NB4 (cell line): ENCODE measurements around the gene HMCN2.

ENCODE experiments used
- DNase-seq: peaks from one replicate; pipeline ENCODE4 v3.0.0; 2010; ENCODE audit warnings: low read depth
- H3K4me3 ChIP-seq: one replicate; pipeline ENCODE4 v1.5.1; 2011; ENCODE audit warnings: mild to moderate bottlenecking, low read depth, low read length, moderate library complexity
- MYC ChIP-seq: IDR thresholded peaks from 2 replicates; pipeline ENCODE4 v1.6.1; 2011; ENCODE audit warnings: low read depth, low read length
- POLR2A ChIP-seq: IDR thresholded peaks from 2 replicates; pipeline ENCODE4 v1.6.1; 2011; ENCODE audit warnings: mild to moderate bottlenecking; ENCODE audit not compliant: insufficient read length; ENCODE audit errors: extremely low read depth
- TF ChIP-seq, protein P1 (sequence below): IDR thresholded peaks from one replicate; pipeline ENCODE4 v1.5.1; 2012; ENCODE audit warnings: low read depth, low read length
- TF ChIP-seq, protein P2 (sequence below): IDR thresholded peaks from 2 replicates; pipeline ENCODE4 v1.6.1; 2011; ENCODE audit warnings: low read depth, low read length

Gene HMCN2

DNA sequence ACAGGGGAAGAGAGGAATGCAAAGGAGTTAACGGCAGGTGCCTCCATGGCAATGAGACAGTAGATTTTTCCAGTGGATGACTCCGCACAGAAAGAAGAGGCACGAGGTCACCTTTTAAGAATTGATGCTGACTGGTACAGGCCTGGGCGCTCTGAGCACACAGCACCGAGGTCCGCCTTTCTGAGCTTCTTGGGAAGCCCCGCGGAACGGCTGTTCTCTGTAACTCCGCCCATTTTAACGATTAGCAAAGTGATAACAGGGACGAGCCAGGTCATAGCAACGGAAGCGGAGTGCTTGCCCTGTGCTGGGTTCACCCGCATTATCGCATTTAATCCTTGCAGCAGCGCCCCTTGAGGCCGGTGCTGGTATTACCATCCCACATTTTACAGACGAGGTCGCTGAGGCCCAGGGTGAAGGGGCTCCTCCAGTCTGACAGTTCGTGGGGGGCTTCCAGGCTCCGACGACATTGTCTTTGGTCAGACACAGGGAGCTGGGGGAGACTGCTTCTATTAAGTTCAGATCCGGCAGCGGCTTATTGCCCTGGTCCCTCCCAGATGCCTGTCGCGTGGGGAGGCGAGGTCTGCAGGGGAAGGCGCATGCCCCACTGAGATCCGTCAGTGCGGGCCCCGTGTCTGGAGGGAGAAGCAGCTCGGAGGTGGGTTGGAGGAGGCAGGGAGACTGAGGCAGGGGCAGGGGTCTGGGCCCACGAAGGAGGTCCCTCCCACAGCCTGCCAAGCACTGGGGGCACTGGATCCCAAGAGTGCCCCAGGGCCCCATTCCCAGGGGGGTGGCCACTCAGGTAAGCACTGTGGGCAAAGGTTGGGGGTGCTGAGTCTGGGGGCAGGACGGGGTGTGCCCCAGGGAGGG, 22.3 kb upstream of the HMCN2 start:
- no peak overlapping the region for H3K4me3 ChIP-seq
- TF ChIP-seq, protein P1, sequence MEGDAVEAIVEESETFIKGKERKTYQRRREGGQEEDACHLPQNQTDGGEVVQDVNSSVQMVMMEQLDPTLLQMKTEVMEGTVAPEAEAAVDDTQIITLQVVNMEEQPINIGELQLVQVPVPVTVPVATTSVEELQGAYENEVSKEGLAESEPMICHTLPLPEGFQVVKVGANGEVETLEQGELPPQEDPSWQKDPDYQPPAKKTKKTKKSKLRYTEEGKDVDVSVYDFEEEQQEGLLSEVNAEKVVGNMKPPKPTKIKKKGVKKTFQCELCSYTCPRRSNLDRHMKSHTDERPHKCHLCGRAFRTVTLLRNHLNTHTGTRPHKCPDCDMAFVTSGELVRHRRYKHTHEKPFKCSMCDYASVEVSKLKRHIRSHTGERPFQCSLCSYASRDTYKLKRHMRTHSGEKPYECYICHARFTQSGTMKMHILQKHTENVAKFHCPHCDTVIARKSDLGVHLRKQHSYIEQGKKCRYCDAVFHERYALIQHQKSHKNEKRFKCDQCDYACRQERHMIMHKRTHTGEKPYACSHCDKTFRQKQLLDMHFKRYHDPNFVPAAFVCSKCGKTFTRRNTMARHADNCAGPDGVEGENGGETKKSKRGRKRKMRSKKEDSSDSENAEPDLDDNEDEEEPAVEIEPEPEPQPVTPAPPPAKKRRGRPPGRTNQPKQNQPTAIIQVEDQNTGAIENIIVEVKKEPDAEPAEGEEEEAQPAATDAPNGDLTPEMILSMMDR: peak; percentile 72
- TF ChIP-seq, protein P2, sequence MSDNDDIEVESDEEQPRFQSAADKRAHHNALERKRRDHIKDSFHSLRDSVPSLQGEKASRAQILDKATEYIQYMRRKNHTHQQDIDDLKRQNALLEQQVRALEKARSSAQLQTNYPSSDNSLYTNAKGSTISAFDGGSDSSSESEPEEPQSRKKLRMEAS: peak; percentile 24; the same call in 1 of the 2 replicates
- no peak for TF ChIP-seq POLR2A
- TF ChIP-seq MYC: no peak
- peak; percentile 68 for DNase-seq

DNA sequence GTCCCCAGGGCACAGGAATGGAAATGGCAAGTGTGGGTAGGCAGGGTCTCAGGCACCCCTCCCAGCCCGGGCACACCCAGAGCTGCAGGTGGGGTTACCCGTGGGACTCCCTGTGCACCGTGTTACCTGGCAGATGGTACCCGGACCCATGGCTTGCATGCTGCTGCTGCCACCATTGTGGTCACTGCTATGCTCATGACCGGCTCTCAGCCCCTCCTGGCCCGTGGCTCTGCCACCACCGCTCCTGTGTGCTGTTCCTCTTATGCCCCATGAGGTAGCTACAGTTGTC, 21.7 kb upstream of the HMCN2 start:
- no peak for DNase-seq
- TF ChIP-seq, protein P1: no peak
- TF ChIP-seq POLR2A (no peak), MYC (no peak)
- TF ChIP-seq, protein P2: no peak
- no peak overlapping the region for H3K4me3 ChIP-seq

DNA sequence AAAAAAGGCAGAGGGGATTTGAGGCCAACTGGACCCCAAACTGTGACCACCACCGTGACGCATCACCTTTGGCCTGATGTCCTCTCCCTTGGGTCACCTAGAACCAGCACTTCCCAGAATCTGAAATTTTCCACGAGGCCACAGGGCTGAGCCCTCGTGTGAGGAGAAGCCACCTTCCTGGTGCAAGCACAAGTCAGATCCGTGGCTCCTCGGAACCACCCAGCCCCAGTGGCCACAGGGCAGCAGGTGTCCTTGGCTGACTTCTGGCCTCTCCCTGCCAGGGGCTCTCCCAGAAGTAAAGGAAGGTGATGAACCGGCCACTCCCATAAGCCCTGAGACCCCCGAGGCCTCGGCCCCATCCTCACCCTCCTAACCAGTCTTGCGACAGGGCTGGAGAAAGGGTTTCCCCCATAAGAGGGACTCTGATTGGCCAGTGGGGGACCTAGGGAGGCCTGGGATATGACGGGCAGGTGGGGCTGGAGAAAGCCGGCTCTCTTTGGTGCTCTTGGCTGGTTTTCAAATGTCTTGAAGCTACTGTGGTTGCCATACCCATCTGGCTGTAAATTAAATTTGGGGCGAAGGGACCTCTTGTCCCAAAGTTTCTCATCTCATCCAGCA, 20.9 kb upstream of the HMCN2 start:
- DNase-seq: no peak
- TF ChIP-seq MYC: no peak
- TF ChIP-seq POLR2A: no peak
- TF ChIP-seq, protein P2: no peak
- TF ChIP-seq, protein P1: no peak
- no peak overlapping the region for H3K4me3 ChIP-seq

DNA sequence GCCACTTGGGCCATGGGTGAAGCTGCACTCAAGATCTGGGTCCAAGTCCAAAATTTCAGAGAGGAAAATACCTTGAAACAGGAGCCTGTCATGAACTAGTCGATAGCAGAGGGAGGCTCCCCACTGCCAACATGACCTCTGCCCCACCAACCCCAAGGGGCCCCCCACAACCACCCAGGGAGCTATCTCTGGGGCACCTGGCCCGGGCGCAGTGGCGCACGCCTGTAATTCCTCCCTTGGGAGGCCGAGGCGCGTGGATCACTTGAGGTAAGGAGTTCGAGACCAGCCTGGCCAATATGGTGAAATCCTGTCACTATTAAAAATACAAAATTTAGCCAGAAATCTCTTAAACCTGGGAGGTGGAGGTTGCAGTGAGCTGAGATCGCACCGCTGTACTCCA, 20.1 kb upstream of the HMCN2 start:
- no peak overlapping the region for H3K4me3 ChIP-seq
- no peak for DNase-seq
- TF ChIP-seq MYC (no peak), POLR2A (no peak)
- TF ChIP-seq, protein P1: no peak
- TF ChIP-seq, protein P2: no peak

DNA sequence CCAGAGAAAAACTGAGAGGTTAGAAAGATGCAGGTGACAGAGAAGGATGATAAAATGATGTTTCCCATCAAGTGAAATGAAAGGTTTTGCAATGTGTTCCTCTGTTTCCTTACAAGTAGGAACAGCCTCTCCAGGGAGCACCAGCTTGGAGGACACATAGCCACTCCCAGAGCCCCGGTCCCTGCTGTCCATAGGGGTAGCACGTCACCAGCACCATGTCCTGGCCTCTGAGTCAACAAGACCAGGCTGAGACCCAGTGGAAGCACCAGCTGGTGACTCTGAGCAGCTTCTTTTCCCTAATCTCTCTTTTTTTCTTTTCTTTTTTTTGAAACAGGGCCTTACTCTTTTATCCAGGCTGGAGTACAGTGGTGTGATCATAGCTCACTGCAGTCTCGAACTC, 19.4 kb upstream of the HMCN2 start:
- no peak for TF ChIP-seq POLR2A
- TF ChIP-seq, protein P2: no peak
- TF ChIP-seq, protein P1: no peak
- no peak for TF ChIP-seq MYC
- DNase-seq: no peak
- H3K4me3 ChIP-seq: no peak overlapping the region
